ENCODE measurements around the gene WDR45.

DNA sequence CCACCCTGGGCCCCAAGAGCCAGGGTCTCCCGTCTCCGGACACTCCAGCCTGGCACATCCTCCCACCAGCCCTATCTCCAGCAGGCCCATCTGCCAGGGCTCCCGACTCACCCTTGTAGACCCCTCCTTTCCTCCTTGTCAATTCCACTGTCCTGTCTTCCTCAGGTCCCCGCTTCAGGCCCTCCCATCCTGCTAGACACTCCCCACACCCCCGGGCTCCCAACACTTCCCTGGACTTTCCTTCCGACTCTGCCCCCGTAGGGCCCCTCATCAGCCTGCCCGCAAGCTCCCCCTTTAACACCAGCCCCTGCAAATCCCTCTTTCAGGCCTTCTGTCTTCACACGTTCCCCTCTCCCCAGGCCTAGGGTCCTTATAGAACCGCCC, 7.0 kb downstream of the WDR45 start:
- TF ChIP-seq, protein P1, sequence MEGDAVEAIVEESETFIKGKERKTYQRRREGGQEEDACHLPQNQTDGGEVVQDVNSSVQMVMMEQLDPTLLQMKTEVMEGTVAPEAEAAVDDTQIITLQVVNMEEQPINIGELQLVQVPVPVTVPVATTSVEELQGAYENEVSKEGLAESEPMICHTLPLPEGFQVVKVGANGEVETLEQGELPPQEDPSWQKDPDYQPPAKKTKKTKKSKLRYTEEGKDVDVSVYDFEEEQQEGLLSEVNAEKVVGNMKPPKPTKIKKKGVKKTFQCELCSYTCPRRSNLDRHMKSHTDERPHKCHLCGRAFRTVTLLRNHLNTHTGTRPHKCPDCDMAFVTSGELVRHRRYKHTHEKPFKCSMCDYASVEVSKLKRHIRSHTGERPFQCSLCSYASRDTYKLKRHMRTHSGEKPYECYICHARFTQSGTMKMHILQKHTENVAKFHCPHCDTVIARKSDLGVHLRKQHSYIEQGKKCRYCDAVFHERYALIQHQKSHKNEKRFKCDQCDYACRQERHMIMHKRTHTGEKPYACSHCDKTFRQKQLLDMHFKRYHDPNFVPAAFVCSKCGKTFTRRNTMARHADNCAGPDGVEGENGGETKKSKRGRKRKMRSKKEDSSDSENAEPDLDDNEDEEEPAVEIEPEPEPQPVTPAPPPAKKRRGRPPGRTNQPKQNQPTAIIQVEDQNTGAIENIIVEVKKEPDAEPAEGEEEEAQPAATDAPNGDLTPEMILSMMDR (IDR thresholded peaks at IDR 0.05) = no peak
- no peak for TF ChIP-seq POLR2A (IDR thresholded peaks at IDR 0.05)
- no peak for TF ChIP-seq POLR2AphosphoS5 (IDR thresholded peaks at IDR 0.05)
